Tibial artery (tissue), 4 donors: ENCODE measurements around the gene NELL2.

ENCODE experiments used
- DNase-seq, 2 donors: peaks; one replicate each; pipeline ENCODE4 v3.0.0-alpha.2; 2019
- H3K27ac ChIP-seq, 2 donors: fragments of 200-600 bp; sonication (generic) in 1 of 2; 1 replicate in 1 of 2; 2 replicates in 1 of 2; pipeline ENCODE4 v1.5.1; 2018 to 2019; ENCODE audit warnings: mild to moderate bottlenecking in 1 of 2
- H3K27me3 ChIP-seq, 2 donors: fragments of 200-600 bp; sonication (generic) in 1 of 2; one replicate each; pipeline versions ENCODE4 v1.5.1 to v1.6.0; 2016 to 2019
- H3K36me3 ChIP-seq, 3 donors: fragments of 200-600 bp; sonication (generic) in 2 of 3; one replicate each; pipeline ENCODE4 v1.5.1; 2016 to 2019; ENCODE audit warnings: mild to moderate bottlenecking in 2 of 3
- H3K4me1 ChIP-seq, 4 donors: fragments of 200-600 bp; sonication (generic) in 2 of 4; 1 replicate in 3 of 4; 2 replicates in 1 of 4; pipeline ENCODE4 v1.5.1; 2016 to 2019
- H3K4me3 ChIP-seq, 2 donors: fragments of 200-600 bp; sonication (generic) in 1 of 2; 1 replicate in 1 of 2; 2 replicates in 1 of 2; pipeline ENCODE4 v1.5.1; 2018 to 2019; ENCODE audit warnings: mild to moderate bottlenecking in 2 of 2
- H3K9me3 ChIP-seq, 3 donors: fragments of 200-600 bp; sonication (generic) in 1 of 3; one replicate each; pipeline ENCODE4 v1.5.1; 2016 to 2019
- intact Hi-C: fragments of 100-400 bp; cut with DNase I; formaldehyde crosslinking; loops from one replicate; pipeline ENCODE4 v1.15.0; 2023; ENCODE audit warnings: low total_unique reads
- TF ChIP-seq, protein P1 (sequence below), 2 experiments: fragments of 200-600 bp in 1 of 2; fragments of 450-650 bp in 1 of 2; IDR thresholded peaks; one replicate each; pipeline ENCODE4 v1.5.1; 2017 to 2019; ENCODE audit warnings: antibody characterized with exemption in 2 of 2, mild to moderate bottlenecking in 1 of 2, moderate library complexity in 1 of 2

NELL2 gene

GRCh38 chr12:44637875-44638274, 238.2 kb downstream of the NELL2 start:
- H3K9me3 ChIP-seq, result no peaks in the 10 kb centered on the region
- intact Hi-C loops, result no loop called here
- no peaks in the 10 kb centered on the region for H3K4me1 ChIP-seq
- H3K27ac ChIP-seq, result no peak overlapping the region
- H3K4me3 ChIP-seq, result no peak overlapping the region
- no peaks in the 10 kb centered on the region for H3K27me3 ChIP-seq
- H3K36me3 ChIP-seq, result no peaks in the 10 kb centered on the region
- no peak for DNase-seq
- TF ChIP-seq, protein P1, sequence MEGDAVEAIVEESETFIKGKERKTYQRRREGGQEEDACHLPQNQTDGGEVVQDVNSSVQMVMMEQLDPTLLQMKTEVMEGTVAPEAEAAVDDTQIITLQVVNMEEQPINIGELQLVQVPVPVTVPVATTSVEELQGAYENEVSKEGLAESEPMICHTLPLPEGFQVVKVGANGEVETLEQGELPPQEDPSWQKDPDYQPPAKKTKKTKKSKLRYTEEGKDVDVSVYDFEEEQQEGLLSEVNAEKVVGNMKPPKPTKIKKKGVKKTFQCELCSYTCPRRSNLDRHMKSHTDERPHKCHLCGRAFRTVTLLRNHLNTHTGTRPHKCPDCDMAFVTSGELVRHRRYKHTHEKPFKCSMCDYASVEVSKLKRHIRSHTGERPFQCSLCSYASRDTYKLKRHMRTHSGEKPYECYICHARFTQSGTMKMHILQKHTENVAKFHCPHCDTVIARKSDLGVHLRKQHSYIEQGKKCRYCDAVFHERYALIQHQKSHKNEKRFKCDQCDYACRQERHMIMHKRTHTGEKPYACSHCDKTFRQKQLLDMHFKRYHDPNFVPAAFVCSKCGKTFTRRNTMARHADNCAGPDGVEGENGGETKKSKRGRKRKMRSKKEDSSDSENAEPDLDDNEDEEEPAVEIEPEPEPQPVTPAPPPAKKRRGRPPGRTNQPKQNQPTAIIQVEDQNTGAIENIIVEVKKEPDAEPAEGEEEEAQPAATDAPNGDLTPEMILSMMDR (IDR thresholded peaks at IDR 0.05), result no peak

- H3K9me3 ChIP-seq, result no peaks in the 10 kb centered on the region
- DNase-seq, result no peak
- no peaks in the 10 kb centered on the region for H3K36me3 ChIP-seq
- no peak overlapping the region for H3K4me3 ChIP-seq
- no peaks in the 10 kb centered on the region for H3K27me3 ChIP-seq
- TF ChIP-seq, protein P1 (IDR thresholded peaks at IDR 0.05), result no peak
- no peak overlapping the region for H3K27ac ChIP-seq
- H3K4me1 ChIP-seq, result no peaks in the 10 kb centered on the region
- intact Hi-C loops, result no loop called here
Observed at GRCh38 chr12:44628180-44628579, 247.9 kb downstream of the NELL2 start.

- no peaks in the 10 kb centered on the region for H3K4me1 ChIP-seq
- intact Hi-C loops, result no loop called here
- no peak overlapping the region for H3K27ac ChIP-seq
- H3K9me3 ChIP-seq, result no peaks in the 10 kb centered on the region
- no peaks in the 10 kb centered on the region for H3K36me3 ChIP-seq
- no peak for DNase-seq
- no peaks in the 10 kb centered on the region for H3K27me3 ChIP-seq
- TF ChIP-seq, protein P1 (IDR thresholded peaks at IDR 0.05), result no peak
- no peak overlapping the region for H3K4me3 ChIP-seq
Observed at GRCh38 chr12:44627387-44628166, 248.5 kb downstream of the NELL2 start.

- H3K27me3 ChIP-seq, result no peaks in the 10 kb centered on the region
- DNase-seq, result no peak
- TF ChIP-seq, protein P1 (IDR thresholded peaks at IDR 0.05), result no peak
- no peak overlapping the region for H3K27ac ChIP-seq
- H3K9me3 ChIP-seq, result no peaks in the 10 kb centered on the region
- H3K4me3 ChIP-seq, result no peak overlapping the region
- intact Hi-C loops, result no loop called here
- no peaks in the 10 kb centered on the region for H3K4me1 ChIP-seq
- H3K36me3 ChIP-seq, result no peaks in the 10 kb centered on the region
Observed at GRCh38 chr12:44626883-44627282, 249.2 kb downstream of the NELL2 start.

GRCh38 chr12:44618946-44619345, 257.2 kb downstream of the NELL2 start:
- TF ChIP-seq, protein P1 (IDR thresholded peaks at IDR 0.05), result no peak
- Histone ChIP-seq H3K36me3 (no peaks in the 10 kb centered on the region), H3K27me3 (no peaks in the 10 kb centered on the region), H3K4me3 (no peak overlapping the region), H3K27ac (no peak overlapping the region), H3K9me3 (no peaks in the 10 kb centered on the region), H3K4me1 (no peaks in the 10 kb centered on the region)
- DNase-seq, result no peak
- intact Hi-C loops, result no loop called here
